Measurements from ENCODE around the gene SLC35A4. TPM values are rescaled to one million over a fixed set of nuclear protein-coding genes. Genes with fewer than 3 reads are reported as not detected.
"Not testable (repeated sequence)": the region's sequence is repeated elsewhere in the genome, so short reads cannot be mapped to it uniquely, and the experiment has no call there.

The SLC35A4 gene
- total RNA-seq, 1 donor from 2014 or later, result 50.7 TPM

- H3K9me3 Mint-ChIP-seq (ENCODE audit: unreplicated experiment), result no peaks in the 10 kb centered on the region
- TF ChIP-seq CTCF (IDR thresholded peaks at IDR 0.05; ENCODE audit: partially characterized antibody, unreplicated experiment), result no peak
- H3K27me3 Mint-ChIP-seq (ENCODE audit: unreplicated experiment), result peaks cover 2% of the 10 kb centered on the region
- no peak for DNase-seq
- H3K36me3 Mint-ChIP-seq (ENCODE audit: unreplicated experiment), result no peaks in the 10 kb centered on the region
- no peak overlapping the region for H3K27ac Mint-ChIP-seq (ENCODE audit: unreplicated experiment)
- no peak overlapping the region for H3K4me3 Mint-ChIP-seq (ENCODE audit: unreplicated experiment)
- H3K4me1 Mint-ChIP-seq (ENCODE audit: low read depth, unreplicated experiment), result peaks cover 2% of the 10 kb centered on the region
Measured at GRCh38 chr5:140573683-140574082, 9.1 kb downstream of the SLC35A4 start.

GRCh38 chr5:140574165-140574564 lies 9.5 kb downstream of the SLC35A4 start:
- Mint-ChIP-seq H3K36me3 (ENCODE audit: unreplicated experiment) (no peaks in the 10 kb centered on the region), H3K9me3 (ENCODE audit: unreplicated experiment) (no peaks in the 10 kb centered on the region), H3K4me3 (ENCODE audit: unreplicated experiment) (no peak overlapping the region), H3K4me1 (ENCODE audit: low read depth, unreplicated experiment) (peaks cover 2% of the 10 kb centered on the region), H3K27me3 (ENCODE audit: unreplicated experiment) (peaks cover 2% of the 10 kb centered on the region), H3K27ac (ENCODE audit: unreplicated experiment) (no peak overlapping the region)
- DNase-seq, result no peak
- TF ChIP-seq CTCF (IDR thresholded peaks at IDR 0.05; ENCODE audit: partially characterized antibody, unreplicated experiment), result no peak

GRCh38 chr5:140575309-140575708 lies 10.7 kb downstream of the SLC35A4 start:
- Mint-ChIP-seq H3K9me3 (ENCODE audit: unreplicated experiment) (no peaks in the 10 kb centered on the region), H3K36me3 (ENCODE audit: unreplicated experiment) (no peaks in the 10 kb centered on the region), H3K4me3 (ENCODE audit: unreplicated experiment) (no peak overlapping the region), H3K27me3 (ENCODE audit: unreplicated experiment) (peaks cover 2% of the 10 kb centered on the region), H3K27ac (ENCODE audit: unreplicated experiment) (no peak overlapping the region), H3K4me1 (ENCODE audit: low read depth, unreplicated experiment) (peaks cover under 1% of the 10 kb centered on the region)
- no peak for TF ChIP-seq CTCF (IDR thresholded peaks at IDR 0.05; ENCODE audit: partially characterized antibody, unreplicated experiment)
- no peak for DNase-seq

GRCh38 chr5:140576776-140577201 lies 12.2 kb downstream of the SLC35A4 start:
- no peak for DNase-seq
- TF ChIP-seq CTCF (IDR thresholded peaks at IDR 0.05; ENCODE audit: partially characterized antibody, unreplicated experiment), result no peak
- Mint-ChIP-seq H3K9me3 (ENCODE audit: unreplicated experiment) (no peaks in the 10 kb centered on the region), H3K36me3 (ENCODE audit: unreplicated experiment) (no peaks in the 10 kb centered on the region), H3K4me3 (ENCODE audit: unreplicated experiment) (no peak overlapping the region), H3K27me3 (ENCODE audit: unreplicated experiment) (no peaks in the 10 kb centered on the region), H3K27ac (ENCODE audit: unreplicated experiment) (no peak overlapping the region), H3K4me1 (ENCODE audit: low read depth, unreplicated experiment) (no peaks in the 10 kb centered on the region)

- TF ChIP-seq CTCF (IDR thresholded peaks at IDR 0.05; ENCODE audit: partially characterized antibody, unreplicated experiment), result peak; percentile 68
- not testable (repeated sequence) for DNase-seq; H3K4me1 Mint-ChIP-seq (ENCODE audit: low read depth, unreplicated experiment); H3K4me3 Mint-ChIP-seq (ENCODE audit: unreplicated experiment); H3K36me3 Mint-ChIP-seq (ENCODE audit: unreplicated experiment); H3K27ac Mint-ChIP-seq (ENCODE audit: unreplicated experiment); H3K27me3 Mint-ChIP-seq (ENCODE audit: unreplicated experiment); H3K9me3 Mint-ChIP-seq (ENCODE audit: unreplicated experiment)
Measured at GRCh38 chr5:140579188-140579747, 14.6 kb downstream of the SLC35A4 start.

Data from glutamatergic neuron (in vitro differentiated cells).